HG03457 (cell line): Measurements from ENCODE around the gene TRAPPC1.

Experiments
- ATAC-seq: cut with Tn5 transposase; IDR thresholded peaks from one replicate; pipeline ENCODE4 v1.9.1; 2021; ENCODE audit warnings: moderate number of reproducible peaks; ENCODE audit not compliant: unreplicated experiment

The TRAPPC1 gene

DNA sequence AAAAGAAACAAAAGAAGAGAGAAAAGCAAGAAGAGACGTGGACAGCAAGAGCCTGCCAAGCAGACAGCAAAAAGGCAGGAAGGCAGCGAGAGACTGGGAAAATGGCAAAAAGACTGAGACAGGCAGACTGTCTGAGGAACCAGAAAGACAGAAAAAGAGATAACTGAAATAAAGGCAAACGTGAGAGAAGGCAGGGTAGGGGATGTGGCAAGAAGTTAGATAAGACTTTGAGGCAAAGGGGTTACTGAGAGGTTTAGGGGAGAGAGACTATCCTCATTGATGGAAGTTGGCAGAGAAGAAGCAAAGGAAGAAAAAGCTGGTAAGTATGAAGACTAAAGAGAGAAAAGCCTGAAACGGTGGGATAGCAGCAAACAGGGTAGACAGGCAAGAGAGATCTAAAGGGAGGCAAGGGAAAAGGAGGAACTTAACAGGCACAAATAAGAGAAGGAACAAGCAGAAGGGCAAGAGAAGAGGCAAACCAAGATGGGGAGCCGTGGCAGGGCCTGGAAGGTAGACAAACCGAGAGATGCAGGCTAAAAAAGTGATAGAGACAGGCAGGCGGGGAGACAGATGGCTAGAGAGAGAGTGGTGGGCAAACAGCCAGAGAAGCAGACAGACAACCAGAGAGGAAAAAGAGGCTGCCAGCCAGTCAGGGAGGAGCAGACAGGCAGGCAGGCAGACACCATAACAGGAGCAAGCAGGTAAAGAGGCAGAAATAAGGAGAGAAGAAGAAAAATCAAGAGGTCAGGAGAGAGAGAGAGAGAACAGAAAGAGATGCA, 50.3 kb downstream of the TRAPPC1 start:
- no peak for ATAC-seq
